HepG2 (cell line): Measurements from ENCODE around the gene ZMYND8. TPM values are rescaled to one million over a fixed set of nuclear protein-coding genes. Genes with fewer than 3 reads are reported as not detected.

Experiments
- ATAC-seq: fragments of 200-7000 bp; cut with Tn5 transposase; 3 replicates; pipeline ENCODE4 v1.9.1; 2020; ENCODE audit warnings: mild to moderate bottlenecking, moderate library complexity
- BruUV-seq: library from RNA; stranded (reverse); fragments of 400-500 nt; replicated peaks from 2 replicates; lab custom pipeline; 2021; lab: Mats Ljungman, UMichigan
- CTCF ChIA-PET: fragments of 300-600 bp; formaldehyde crosslinking; extraction: SDS; loops from one replicate; lab custom pipeline; 2021; ENCODE audit warnings: low total read pairs, inconsistent platforms, low intra/inter-chr PET ratio; lab: Yijun Ruan, JAX
- POLR2A ChIA-PET: fragments of 350-600 bp; sonication (Branson Sonifier 250); formaldehyde crosslinking; loops from one replicate; lab custom pipeline; 2020; ENCODE audit warnings: antibody characterized with exemption, inconsistent platforms; lab: Yijun Ruan, JAX
- DNase-seq: peaks from one replicate; pipeline ENCODE4 v3.0.0-alpha.2; 2015; ENCODE audit warnings: low spot score
- FAIRE-seq: peaks from 3 replicates; lab custom pipeline; 2011; peaks lifted over from hg19 to GRCh38; lab: Jason Lieb, UNC
- H2AFZ ChIP-seq: one replicate; pipeline ENCODE4 v1.6.1; 2011; ENCODE audit warnings: low read length, inconsistent platforms
- H3K27ac ChIP-seq: fragments of 300-600 bp; 3 replicates; pipeline ENCODE4 v1.8.0; 2011; ENCODE audit warnings: mixed run types, mild to moderate bottlenecking, mixed read lengths, low read length, inconsistent platforms; ENCODE audit not compliant: insufficient read depth; ENCODE audit errors: extremely low read length
- H3K27me3 ChIP-seq, 2 experiments: fragments of 200-600 bp in 1 of 2; 2 replicates in 1 of 2; 3 replicates in 1 of 2; pipeline versions ENCODE4 v1.6.0 to v1.8.0; 2011; ENCODE audit warnings: low read length in 2 of 2, mild to moderate bottlenecking in 2 of 2, moderate library complexity in 2 of 2, inconsistent platforms in 1 of 2; ENCODE audit not compliant: insufficient read depth in 2 of 2, control insufficient read depth in 1 of 2
- H3K36me3 ChIP-seq, 2 experiments: fragments of 200-600 bp in 1 of 2; replicated peaks in 1 of 2; 2 replicates in 1 of 2; 3 replicates in 1 of 2; pipeline versions ENCODE4 v1.5.1 to v1.8.0; 2011; ENCODE audit warnings: low read length in 2 of 2, inconsistent platforms in 1 of 2; ENCODE audit not compliant: insufficient read depth in 2 of 2, control insufficient read depth in 1 of 2
- H3K4me1 ChIP-seq: 2 replicates; pipeline ENCODE4 v1.5.1; 2012; ENCODE audit warnings: low read length, inconsistent platforms; ENCODE audit not compliant: insufficient read depth
- H3K4me2 ChIP-seq: 2 replicates; pipeline ENCODE4 v1.6.0; 2011; ENCODE audit warnings: low read depth, low read length, inconsistent platforms
- H3K4me3 ChIP-seq, 3 experiments: fragments of 200-600 bp in 1 of 3; sonication (generic), shearing (Covaris generic) in 1 of 3; replicated peaks in 1 of 3; 2 replicates each; pipeline ENCODE4 v1.5.1; 2011 to 2016; ENCODE audit warnings: low read length in 3 of 3, inconsistent platforms in 2 of 3, low read depth in 2 of 3, mild to moderate bottlenecking in 2 of 3, control low read depth in 1 of 3, mixed read lengths in 1 of 3; ENCODE audit not compliant: insufficient read depth in 1 of 3
- H3K79me2 ChIP-seq: one replicate; pipeline ENCODE4 v1.6.1; 2011; ENCODE audit warnings: low read length, inconsistent platforms; ENCODE audit not compliant: insufficient read depth
- H3K9ac ChIP-seq: 2 replicates; pipeline ENCODE4 v1.6.0; 2011; ENCODE audit warnings: mild to moderate bottlenecking, low read depth, low read length, inconsistent platforms; ENCODE audit not compliant: insufficient read depth
- H3K9me3 ChIP-seq: 2 replicates; pipeline ENCODE4 v1.5.1; 2012; ENCODE audit warnings: mild to moderate bottlenecking, low read length
- H4K20me1 ChIP-seq: 2 replicates; pipeline ENCODE4 v1.6.0; 2011; ENCODE audit warnings: inconsistent platforms, mild to moderate bottlenecking, low read length, moderate library complexity; ENCODE audit not compliant: insufficient read depth
- AGO1 ChIP-seq: fragments of 200-400 bp; formaldehyde crosslinking; IDR thresholded peaks from 2 replicates; pipeline ENCODE4 v1.6.1; 2017; ENCODE audit warnings: mild to moderate bottlenecking, low read depth, low read length, moderate library complexity; ENCODE audit not compliant: poor library complexity, severe bottlenecking
- AGO2 ChIP-seq: fragments of 200-400 bp; formaldehyde crosslinking; optimal IDR thresholded peaks from 2 replicates; pipeline ENCODE3; 2017; ENCODE audit warnings: mild to moderate bottlenecking, low read depth, low read length, moderate library complexity
- NFRKB ChIP-seq: fragments of 450-650 bp; IDR thresholded peaks from 2 replicates; pipeline ENCODE4 v1.6.1; 2017
- PAWR ChIP-seq: sonication (generic); formaldehyde crosslinking; IDR thresholded peaks from 2 replicates; pipeline ENCODE4 v1.4.0; 2020; ENCODE audit warnings: missing genetic modification reagents, mild to moderate bottlenecking, borderline replicate concordance
- RBM22 ChIP-seq: fragments of 200-400 bp; formaldehyde crosslinking; optimal IDR thresholded peaks from 2 replicates; pipeline ENCODE3; 2017; ENCODE audit warnings: mild to moderate bottlenecking, low read length, moderate library complexity
- TCF7L2 ChIP-seq: IDR thresholded peaks from 2 replicates; pipeline ENCODE4 v1.6.1; 2011; ENCODE audit warnings: mild to moderate bottlenecking, low read depth, low read length, moderate library complexity
- TEAD3 ChIP-seq: optimal IDR thresholded peaks from 2 replicates; pipeline ENCODE3; 2016; ENCODE audit warnings: borderline replicate concordance
- ZBTB38 ChIP-seq: sonication (generic); formaldehyde crosslinking; IDR thresholded peaks from 2 replicates; pipeline ENCODE4 v1.5.1; 2020; ENCODE audit warnings: mild to moderate bottlenecking, missing genetic modification reagents
- ZBTB8A ChIP-seq: sonication (generic); formaldehyde crosslinking; IDR thresholded peaks from 2 replicates; pipeline ENCODE4 v1.4.0; 2020; ENCODE audit warnings: mild to moderate bottlenecking, low read depth, missing genetic modification reagents, borderline replicate concordance
- ZNF572 ChIP-seq: sonication (generic); formaldehyde crosslinking; IDR thresholded peaks from 2 replicates; pipeline ENCODE4 v1.5.1; 2020; ENCODE audit warnings: mild to moderate bottlenecking, missing genetic modification reagents
- ZNF768 ChIP-seq: sonication (generic); formaldehyde crosslinking; IDR thresholded peaks from 2 replicates; pipeline ENCODE4 v1.4.0; 2020; ENCODE audit warnings: missing genetic modification reagents
- ZNF788 ChIP-seq: sonication (generic); formaldehyde crosslinking; IDR thresholded peaks from 2 replicates; pipeline ENCODE4 v1.5.0; 2020; ENCODE audit warnings: mild to moderate bottlenecking, missing genetic modification reagents, borderline replicate concordance
- ZNF790 ChIP-seq: sonication (generic); formaldehyde crosslinking; IDR thresholded peaks from 2 replicates; pipeline ENCODE4 v1.8.0; 2022; ENCODE audit warnings: missing genetic modification reagents, mild to moderate bottlenecking, borderline replicate concordance
- WGBS: methylation state at CpG from one replicate; pipeline ENCODE4 v1.1.6; 2017; ENCODE audit warnings: low lambda C conversion rate; 5-methylcytosine and 5-hydroxymethylcytosine counted together
- in situ Hi-C: cut with HindIII; loops from 2 replicates; pipeline ENCODE4 v1.10.0; 2017; ENCODE audit warnings: low pct_unique_long_range_greater_than_20kb; ENCODE audit not compliant: extremely low pct_ligation_motif_present
- intact Hi-C: fragments of 100-400 bp; cut with micrococcal nuclease; formaldehyde crosslinking; loops from one replicate; pipeline ENCODE4 v1.10.0; 2022; ENCODE audit not compliant: unreplicated experiment
- polyA plus RNA-seq, 8 experiments: library from polyadenylated mRNA; depleted of rRNA in 3 of 8; stranded (reverse) in 7 of 8; unstranded in 1 of 8; fragments of >200 nt; fragmentation: Illumina TruSeq in 4 of 8; extraction: Trizol in 4 of 8; gene quantifications; 2 replicates each; pipeline versions ENCODE4 v1.2.1 to v1.2.3, GENCODE V29; 2011 to 2016; ENCODE audit warnings: low read depth in 4 of 8, missing spikeins in 1 of 8, mixed read lengths in 1 of 8; ENCODE audit not compliant: insufficient read depth in 1 of 8
- total RNA-seq, 5 experiments: library from RNA; depleted of rRNA; stranded (reverse); fragments of >200 nt; fragmentation: Illumina TruSeq; extraction: Trizol; gene quantifications; 2 replicates each; pipeline ENCODE4 v1.2.3, GENCODE V29; 2016; ENCODE audit warnings: low read depth in 1 of 5
- TF ChIP-seq, protein P1 (sequence below): sonication (generic); formaldehyde crosslinking; IDR thresholded peaks from 2 replicates; pipeline ENCODE4 v1.5.1; 2020; ENCODE audit warnings: mild to moderate bottlenecking, moderate library complexity, missing genetic modification reagents
- TF ChIP-seq, protein P2 (sequence below): sonication (generic); formaldehyde crosslinking; conservative IDR thresholded peaks from 2 replicates; pipeline ENCODE4 v1.8.1; 2023; ENCODE audit warnings: missing genetic modification reagents
- TF ChIP-seq, protein P3 (sequence below), 2 experiments: sonication (generic) in 1 of 2; formaldehyde crosslinking in 1 of 2; IDR thresholded peaks; 2 replicates each; pipeline versions ENCODE4 v1.5.1 to v1.6.1; 2011 to 2020; ENCODE audit warnings: borderline replicate concordance in 1 of 2, low read depth in 1 of 2, low read length in 1 of 2, mild to moderate bottlenecking in 1 of 2, missing genetic modification reagents in 1 of 2, moderate library complexity in 1 of 2

The ZMYND8 gene
- total and polyA plus RNA-seq, 2 of the 13 experiments (the other 11 are each of a cell fraction or from before 2014, with no cell fraction given), result 53.9 to 84.7 TPM

DNA sequence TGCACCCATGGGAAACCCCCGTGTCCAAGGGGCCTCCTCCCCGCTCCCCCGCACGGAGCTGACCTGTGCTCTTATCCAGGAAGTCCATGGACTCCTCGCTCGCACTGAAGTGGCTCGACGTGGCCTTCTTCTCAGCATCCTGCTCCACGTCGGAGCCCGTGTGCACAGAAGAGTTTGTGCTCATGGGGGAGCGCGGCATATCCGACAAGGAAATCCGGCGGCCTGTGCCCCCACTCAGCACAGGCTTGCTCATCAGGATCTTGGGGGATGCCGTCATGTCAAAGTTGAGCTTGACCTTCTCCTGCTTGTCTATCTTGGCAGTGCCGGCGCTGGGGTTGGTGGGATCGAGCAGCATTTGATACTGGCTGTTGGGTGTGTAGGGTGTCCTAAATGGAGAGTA lies 80.2 kb downstream of the ZMYND8 start (continued):
- TF ChIP-seq NFRKB, result no peak
- TF ChIP-seq ZNF768 (CRISPR knock-in tag), result peak; percentile 37; the same call in 1 of the 2 replicates
- peak; percentile 94 for TF ChIP-seq RBM22
- no peak for TF ChIP-seq TCF7L2
- TF ChIP-seq ZBTB38, result peak; percentile 81; the same call in 1 of the 2 replicates
- peak; percentile 8 for TF ChIP-seq TEAD3 (CRISPR knock-in tag)
- TF ChIP-seq AGO1, result peak; percentile 33
- TF ChIP-seq, protein P1, sequence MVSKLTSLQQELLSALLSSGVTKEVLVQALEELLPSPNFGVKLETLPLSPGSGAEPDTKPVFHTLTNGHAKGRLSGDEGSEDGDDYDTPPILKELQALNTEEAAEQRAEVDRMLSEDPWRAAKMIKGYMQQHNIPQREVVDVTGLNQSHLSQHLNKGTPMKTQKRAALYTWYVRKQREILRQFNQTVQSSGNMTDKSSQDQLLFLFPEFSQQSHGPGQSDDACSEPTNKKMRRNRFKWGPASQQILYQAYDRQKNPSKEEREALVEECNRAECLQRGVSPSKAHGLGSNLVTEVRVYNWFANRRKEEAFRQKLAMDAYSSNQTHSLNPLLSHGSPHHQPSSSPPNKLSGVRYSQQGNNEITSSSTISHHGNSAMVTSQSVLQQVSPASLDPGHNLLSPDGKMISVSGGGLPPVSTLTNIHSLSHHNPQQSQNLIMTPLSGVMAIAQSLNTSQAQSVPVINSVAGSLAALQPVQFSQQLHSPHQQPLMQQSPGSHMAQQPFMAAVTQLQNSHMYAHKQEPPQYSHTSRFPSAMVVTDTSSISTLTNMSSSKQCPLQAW (CRISPR knock-in tag), result peak; percentile 42; the same call in 1 of the 2 replicates
- peak; percentile 85 for TF ChIP-seq AGO2
- no peak for TF ChIP-seq PAWR (CRISPR knock-in tag)
- TF ChIP-seq ZNF572, result 0 out of 2 replicates have a peak, but pooled peaks have one; percentile 27

DNA sequence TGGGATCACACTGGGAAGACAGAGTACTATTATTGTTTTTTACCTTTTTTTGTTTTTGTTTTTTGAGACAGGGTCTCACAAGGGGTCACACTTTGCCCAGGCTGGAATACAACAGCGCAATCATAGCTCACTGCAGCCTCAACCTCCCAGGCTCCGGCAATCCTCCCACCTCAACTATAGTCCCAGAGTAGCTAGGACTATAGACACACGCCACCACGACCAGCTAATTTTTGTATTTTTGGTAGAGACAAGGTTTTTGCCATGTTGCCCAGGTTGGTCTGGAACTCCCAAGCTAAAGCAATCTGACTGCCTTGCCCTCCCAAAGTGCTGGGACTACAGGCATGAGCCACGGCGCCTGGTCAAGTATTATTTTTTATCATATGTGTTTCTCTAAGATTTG lies 81.0 kb downstream of the ZMYND8 start:
- no peak for FAIRE-seq
- no peak overlapping the region for H3K4me3 ChIP-seq
- TF ChIP-seq, protein P2, sequence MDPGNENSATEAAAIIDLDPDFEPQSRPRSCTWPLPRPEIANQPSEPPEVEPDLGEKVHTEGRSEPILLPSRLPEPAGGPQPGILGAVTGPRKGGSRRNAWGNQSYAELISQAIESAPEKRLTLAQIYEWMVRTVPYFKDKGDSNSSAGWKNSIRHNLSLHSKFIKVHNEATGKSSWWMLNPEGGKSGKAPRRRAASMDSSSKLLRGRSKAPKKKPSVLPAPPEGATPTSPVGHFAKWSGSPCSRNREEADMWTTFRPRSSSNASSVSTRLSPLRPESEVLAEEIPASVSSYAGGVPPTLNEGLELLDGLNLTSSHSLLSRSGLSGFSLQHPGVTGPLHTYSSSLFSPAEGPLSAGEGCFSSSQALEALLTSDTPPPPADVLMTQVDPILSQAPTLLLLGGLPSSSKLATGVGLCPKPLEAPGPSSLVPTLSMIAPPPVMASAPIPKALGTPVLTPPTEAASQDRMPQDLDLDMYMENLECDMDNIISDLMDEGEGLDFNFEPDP (CRISPR knock-in tag), result 0 out of 2 replicates have a peak, but pooled peaks have one; percentile 42
- TF ChIP-seq ZBTB8A (CRISPR knock-in tag), result no peak
- peak; percentile 33; the same call in 1 of the 2 replicates for TF ChIP-seq ZNF788
- TF ChIP-seq, protein P3, sequence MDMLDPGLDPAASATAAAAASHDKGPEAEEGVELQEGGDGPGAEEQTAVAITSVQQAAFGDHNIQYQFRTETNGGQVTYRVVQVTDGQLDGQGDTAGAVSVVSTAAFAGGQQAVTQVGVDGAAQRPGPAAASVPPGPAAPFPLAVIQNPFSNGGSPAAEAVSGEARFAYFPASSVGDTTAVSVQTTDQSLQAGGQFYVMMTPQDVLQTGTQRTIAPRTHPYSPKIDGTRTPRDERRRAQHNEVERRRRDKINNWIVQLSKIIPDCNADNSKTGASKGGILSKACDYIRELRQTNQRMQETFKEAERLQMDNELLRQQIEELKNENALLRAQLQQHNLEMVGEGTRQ (IDR thresholded peaks at IDR 0.05; ENCODE audit: low read depth, low read length), result no peak
- TF ChIP-seq, protein P3 (CRISPR knock-in tag; IDR thresholded peaks at IDR 0.05; ENCODE audit: borderline replicate concordance), result 0 out of 2 replicates have a peak, but pooled peaks have one; percentile 28
- TF ChIP-seq ZNF790 (CRISPR knock-in tag), result no peak

More for the DNA sequence above, 81.0 kb downstream of the ZMYND8 start:
- peaks cover 23% of the 10 kb centered on the region for H3K4me1 ChIP-seq
- intact Hi-C loops, result no loop called here
- no peak for ATAC-seq
- 95% methylated on average over 6 of the region's 6 CpGs for WGBS
- no peaks in the 10 kb centered on the region for H3K9me3 ChIP-seq
- H3K79me2 ChIP-seq, result peaks cover 43% of the 10 kb centered on the region
- DNase-seq, result no peak
- no TSS peak for BruUV-seq
- no peak overlapping the region for H2AFZ ChIP-seq
- peaks cover 45% of the 10 kb centered on the region for H4K20me1 ChIP-seq
- no peaks in the 10 kb centered on the region for H3K27me3 ChIP-seq
- H3K27ac ChIP-seq, result no peak overlapping the region
- H3K4me2 ChIP-seq, result no peak overlapping the region
- in situ Hi-C loops, result loop anchor here (10.0 kb wide), 1 partner anchor 109 kb away; no protein-coding TSS in a partner anchor
- ChIA-PET POLR2A (interaction anchor here (0.7 to 6.8 kb wide), 3 partner anchors 83 to 116 kb away, joined by 3 to 76 read pairs (median 20); partner anchors contain the start of gene ZMYND8), CTCF (interaction anchor here (4.5 kb wide), 1 partner anchor 108 kb away, joined by 202 read pairs; no protein-coding TSS in a partner anchor)
- H3K9ac ChIP-seq, result no peak overlapping the region
- H3K36me3 ChIP-seq, result peaks cover 45 to 84% of the 10 kb centered on the region in 2 experiments
